Stromal cell of bone marrow (primary cell): Measurements from ENCODE around the gene RBPJL.

Experiments used
- DNase-seq: peaks from one replicate; pipeline ENCODE4 v3.0.0-alpha.2; 2012; ENCODE audit warnings: low read depth

The RBPJL gene

GRCh38 chr20:45361793-45362192 lies 55.2 kb downstream of the RBPJL start:
- no peak for DNase-seq

GRCh38 chr20:45362804-45363610 lies 56.4 kb downstream of the RBPJL start, which contains the start of gene SYS1:
Gene SYS1 (plus strand): TSS chr20:45363156. CDS start chr20:45363532, 376 bp downstream.
- DNase-seq = peak; percentile 96

GRCh38 chr20:45363611-45364492 lies 57.2 kb downstream of the RBPJL start:
- DNase-seq = no peak

- DNase-seq = no peak
These were observed 58.9 kb downstream of the RBPJL start for GRCh38 chr20:45365444-45365970.

- DNase-seq = no peak
These were observed 59.6 kb downstream of the RBPJL start for GRCh38 chr20:45366192-45366591.

GRCh38 chr20:45366631-45367030 lies 60.0 kb downstream of the RBPJL start:
- DNase-seq = no peak

- no peak for DNase-seq
These were observed 60.5 kb downstream of the RBPJL start for GRCh38 chr20:45367126-45367525.
